ENCODE data around the gene C20orf204.
A peak's percentile ranks its signal among the peaks of the same experiment; 100 is the strongest.

GRCh38 chr20:64062596-64063388, 26.8 kb downstream of the C20orf204 start, which contains the start of gene TCEA2:
- TF ChIP-seq CTCF (conservative IDR thresholded peaks at IDR 0.05; ENCODE audit: low read depth, low read length) (no peak), FOS (IDR thresholded peaks at IDR 0.05; ENCODE audit: low read depth, low read length) (no peak), NFE2L2 (IDR thresholded peaks at IDR 0.05; ENCODE audit: low read depth, low read length) (no peak), POLR2A (IDR thresholded peaks at IDR 0.05; ENCODE audit: low read depth, low read length) (peak; percentile 80), CEBPB (IDR thresholded peaks at IDR 0.05; ENCODE audit: low read depth, low read length) (no peak), RFX5 (IDR thresholded peaks at IDR 0.05; ENCODE audit: low read depth, low read length) (no peak), BHLHE40 (IDR thresholded peaks at IDR 0.05; ENCODE audit: low read depth, low read length) (0 out of 2 replicates have a peak, but pooled peaks have one; percentile 17), MXI1 (IDR thresholded peaks at IDR 0.05; ENCODE audit: borderline replicate concordance, low read depth, low read length) (peak; percentile 89), MAFK (IDR thresholded peaks at IDR 0.05; ENCODE audit: low read depth, low read length) (no peak)

Measured in IMR-90 (cell line).